CD4-positive, alpha-beta T cell treated with Interleukin-4 for 1 hour (primary cell): ENCODE measurements around the gene RGS14.
"Not testable (repeated sequence)": the region's sequence is repeated elsewhere in the genome, so short reads cannot be mapped to it uniquely, and the experiment has no call there.

Source experiments
- DNase-seq, 2 donors: peaks; one replicate each; pipeline ENCODE4 v3.0.0-alpha.2; 2020 to 2022

RGS14 gene

DNA sequence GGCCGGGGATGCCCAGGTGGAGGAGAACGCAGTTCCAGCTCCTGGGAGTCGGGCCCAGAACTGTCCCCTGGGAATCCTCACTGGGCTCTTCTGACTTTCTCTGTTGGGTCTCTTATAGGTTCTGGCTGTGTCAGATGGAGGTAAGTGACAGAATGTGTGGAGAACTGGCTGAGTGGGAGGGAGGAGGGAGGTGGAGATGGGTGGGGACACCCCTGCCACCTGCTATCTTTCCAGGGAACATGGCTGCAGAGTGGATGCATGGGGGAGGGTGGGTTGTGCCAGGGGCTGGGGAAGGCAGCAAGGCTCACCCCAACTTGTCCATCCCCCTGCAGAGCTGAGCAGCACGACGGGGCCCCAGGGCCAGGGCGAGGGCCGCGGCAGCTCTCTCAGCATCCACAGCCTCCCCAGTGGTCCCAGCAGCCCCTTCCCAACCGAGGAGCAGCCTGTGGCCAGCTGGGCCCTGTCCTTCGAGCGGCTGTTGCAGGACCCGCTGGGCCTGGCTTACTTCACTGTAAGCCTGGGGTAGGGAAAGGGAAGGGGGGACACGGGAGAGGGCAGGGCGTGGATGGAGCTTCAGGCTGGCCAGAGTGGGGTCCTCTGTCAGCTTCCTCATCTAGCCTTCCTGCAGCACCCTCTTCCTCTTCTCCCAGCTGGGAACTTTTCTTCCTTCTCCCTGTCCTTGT lies 8.3 kb downstream of the RGS14 start:
- no peak for DNase-seq

DNA sequence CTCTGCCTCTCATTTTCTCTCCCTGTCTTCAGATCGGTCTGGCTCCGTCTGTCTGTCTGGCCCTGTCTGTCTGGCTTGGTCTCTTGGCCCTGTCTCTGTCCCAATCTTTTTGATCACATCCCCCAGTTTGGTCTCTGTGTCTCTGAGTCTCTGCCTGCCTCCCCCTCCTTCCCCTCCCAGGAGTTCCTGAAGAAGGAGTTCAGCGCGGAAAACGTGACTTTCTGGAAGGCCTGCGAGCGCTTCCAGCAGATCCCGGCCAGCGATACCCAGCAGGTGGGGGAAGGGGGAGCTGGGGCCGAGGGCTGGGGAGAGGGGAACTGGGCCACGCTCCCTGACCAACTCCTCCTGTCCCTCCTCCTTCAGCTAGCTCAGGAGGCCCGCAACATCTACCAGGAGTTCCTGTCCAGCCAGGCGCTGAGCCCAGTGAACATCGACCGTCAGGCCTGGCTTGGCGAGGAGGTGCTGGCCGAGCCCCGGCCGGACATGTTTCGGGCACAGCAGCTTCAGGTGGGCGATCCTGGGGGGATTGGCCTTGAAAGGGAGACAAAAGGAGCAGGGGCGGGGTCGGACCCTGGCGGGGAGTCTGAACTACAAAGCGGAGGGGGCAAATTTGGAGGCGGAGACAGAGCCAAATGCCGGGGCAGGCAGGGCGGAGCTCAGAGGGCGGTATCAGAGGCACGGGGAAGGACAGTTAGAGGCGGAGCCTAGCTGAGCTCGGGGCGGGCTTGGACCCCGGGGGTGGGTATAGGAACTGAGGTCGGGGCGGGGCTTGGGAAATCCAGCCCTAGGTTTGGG lies 9.0 kb downstream of the RGS14 start:
- DNase-seq = no peak

DNA sequence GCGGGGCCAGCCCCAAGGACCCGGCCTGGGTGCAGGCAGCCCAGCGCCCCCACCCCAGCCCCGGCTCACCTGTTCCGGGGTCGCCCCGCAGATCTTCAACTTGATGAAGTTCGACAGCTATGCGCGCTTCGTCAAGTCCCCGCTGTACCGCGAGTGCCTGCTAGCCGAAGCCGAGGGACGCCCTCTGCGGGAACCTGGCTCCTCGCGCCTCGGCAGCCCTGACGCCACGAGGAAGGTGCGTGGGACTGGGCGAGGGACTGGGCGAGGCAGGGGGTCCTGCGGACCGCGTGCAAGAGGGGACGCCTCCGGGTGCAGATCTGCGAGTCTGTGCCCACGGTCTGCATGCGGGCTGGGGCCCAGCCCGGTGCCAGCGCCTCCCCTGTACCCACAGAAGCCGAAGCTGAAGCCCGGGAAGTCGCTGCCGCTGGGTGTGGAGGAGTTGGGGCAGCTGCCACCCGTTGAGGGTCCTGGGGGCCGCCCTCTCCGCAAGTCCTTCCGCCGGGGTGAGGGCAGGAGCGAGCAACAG lies 9.7 kb downstream of the RGS14 start:
- no peak for DNase-seq

DNA sequence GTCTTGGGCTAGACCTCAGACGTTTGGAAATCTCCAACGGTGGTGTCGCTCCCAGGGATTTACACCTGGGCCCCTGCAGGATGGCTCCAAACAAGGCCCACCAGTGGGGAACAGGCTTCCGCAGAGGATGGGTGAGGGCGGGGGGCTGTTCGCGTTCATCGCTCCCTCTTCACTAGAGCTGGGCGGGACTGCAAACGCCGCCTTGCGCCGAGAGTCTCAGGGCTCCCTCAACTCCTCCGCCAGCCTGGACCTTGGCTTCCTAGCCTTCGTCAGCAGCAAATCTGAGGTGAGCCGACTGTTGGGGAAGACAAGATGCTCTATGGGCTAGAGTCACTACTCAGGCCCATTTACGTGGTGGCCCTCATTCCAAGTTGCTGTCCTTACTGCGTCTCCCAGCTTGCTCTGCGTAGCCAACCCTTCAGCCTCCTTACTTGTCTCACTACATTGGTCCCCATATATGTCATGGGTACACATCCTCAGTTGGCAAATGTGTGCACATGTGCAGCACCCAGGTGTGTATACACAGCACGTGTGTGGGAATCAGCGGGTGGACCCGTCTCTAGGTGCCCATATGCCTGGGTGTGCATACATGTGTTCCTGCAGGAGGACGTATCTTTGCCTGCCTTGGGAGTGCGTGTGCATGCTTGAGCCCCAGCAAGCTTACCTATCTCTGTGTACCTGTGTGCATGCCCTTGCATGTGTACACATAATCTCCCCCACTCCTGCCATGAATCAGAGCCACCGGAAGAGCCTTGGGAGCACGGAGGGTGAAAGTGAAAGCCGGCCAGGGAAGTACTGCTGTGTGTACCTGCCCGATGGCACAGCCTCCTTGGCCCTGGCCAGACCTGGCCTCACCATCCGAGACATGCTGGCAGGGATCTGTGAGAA lies 10.5 kb downstream of the RGS14 start:
- DNase-seq = no peak

DNA sequence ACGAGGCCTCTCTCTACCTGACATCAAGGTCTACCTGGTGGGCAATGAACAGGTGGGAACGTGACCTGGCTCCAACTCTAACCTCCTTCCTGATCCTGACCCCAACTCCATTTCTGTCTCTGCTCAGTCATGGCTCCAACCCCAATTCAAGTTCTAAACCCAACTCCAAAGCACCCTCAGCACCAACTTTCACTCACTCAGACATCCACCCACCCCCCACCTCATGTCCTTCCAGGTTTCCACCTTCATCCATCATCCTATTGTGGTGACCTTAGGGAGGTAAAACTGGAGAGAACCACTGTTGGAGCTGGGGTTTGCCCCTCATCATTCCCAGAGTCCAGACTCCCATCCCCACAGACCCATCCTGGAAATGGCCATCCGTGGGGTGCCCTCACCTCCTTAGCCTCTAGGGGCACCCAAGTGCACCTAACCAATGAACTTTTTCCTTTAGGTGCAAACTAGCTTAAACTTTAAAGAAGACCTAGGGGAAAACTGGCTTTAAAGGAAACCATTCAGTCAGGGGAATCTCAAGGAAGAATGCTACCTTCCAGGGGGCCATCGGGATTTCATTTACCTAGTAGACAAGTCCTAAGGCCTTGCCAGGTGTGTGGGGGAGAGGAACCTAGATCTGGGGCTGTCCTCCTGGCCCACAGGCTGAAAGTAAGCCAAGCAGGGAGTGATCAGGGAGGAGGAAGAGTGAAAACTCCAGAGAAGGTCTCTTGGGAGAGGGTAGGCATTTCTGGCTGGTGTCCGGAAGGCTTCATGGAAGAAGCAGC lies 11.3 kb downstream of the RGS14 start:
- DNase-seq = peak in 1 of 2 donors; percentile 40

DNA sequence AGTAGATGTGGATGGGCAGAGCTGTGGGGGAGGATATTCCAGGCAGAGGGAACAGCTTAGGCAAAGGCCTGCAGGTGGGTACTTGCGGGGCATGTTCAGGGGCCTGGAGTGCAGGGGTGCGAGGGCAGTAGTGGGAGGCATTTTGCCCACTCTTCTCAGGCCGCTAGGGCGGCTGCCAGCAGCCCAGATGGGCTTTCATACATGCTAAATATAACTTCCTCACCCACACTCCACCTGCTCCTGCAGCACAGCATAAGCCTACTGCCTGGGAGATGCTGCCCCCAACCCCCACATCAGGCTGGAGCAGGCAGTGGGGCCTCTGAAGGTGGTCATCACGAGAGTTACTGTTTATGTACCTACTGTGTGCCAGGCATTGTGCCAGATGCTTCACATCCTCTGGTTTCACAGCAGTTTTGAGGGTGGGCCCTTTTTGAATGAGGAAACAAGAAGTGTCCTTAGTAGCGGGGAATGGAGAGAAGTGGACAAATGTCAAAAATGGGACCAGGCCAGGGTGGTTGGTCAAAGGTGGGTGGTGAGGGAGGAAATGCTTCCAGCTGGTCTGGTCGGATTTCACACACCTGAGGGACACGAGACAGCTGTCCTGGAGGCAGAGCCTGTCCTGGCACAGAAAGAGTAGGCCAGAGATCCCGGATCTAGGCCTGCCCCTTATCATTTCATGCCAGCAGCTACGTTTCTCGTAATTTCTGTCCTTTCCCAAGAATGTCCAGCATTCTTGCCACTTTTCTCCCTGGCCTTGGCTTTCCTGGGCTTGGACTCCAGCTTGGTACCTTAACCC lies 12.1 kb downstream of the RGS14 start:
- DNase-seq = no peak

DNA sequence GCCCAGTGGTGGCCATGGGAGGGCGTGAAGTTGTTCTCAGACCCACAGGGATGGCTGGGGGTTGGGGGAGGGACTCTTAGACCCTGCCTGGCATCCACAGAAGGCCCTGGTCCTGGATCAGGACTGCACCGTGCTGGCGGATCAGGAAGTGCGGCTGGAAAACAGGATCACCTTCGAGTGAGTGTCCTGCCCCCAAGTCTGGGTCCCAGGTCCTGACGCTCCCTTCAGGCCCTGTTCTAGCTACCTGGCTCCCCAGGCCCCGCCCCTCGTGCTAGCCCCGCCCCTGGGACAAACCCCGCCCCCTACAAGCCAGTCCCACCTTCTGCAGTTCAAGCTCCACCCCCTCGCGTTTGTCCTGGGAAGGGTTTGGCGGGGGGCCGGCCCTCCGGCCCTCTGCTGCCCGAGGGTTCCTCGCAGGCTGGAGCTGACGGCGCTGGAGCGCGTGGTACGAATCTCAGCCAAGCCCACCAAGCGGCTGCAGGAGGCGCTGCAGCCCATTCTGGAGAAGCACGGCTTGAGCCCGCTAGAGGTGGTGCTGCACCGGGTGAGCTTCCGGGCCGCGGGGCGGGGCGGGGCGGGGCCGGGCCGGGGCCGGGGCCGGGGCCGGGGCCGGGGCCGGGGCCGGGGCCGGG lies 12.9 kb downstream of the RGS14 start:
- peak; percentile 50 to 78 for DNase-seq

DNA sequence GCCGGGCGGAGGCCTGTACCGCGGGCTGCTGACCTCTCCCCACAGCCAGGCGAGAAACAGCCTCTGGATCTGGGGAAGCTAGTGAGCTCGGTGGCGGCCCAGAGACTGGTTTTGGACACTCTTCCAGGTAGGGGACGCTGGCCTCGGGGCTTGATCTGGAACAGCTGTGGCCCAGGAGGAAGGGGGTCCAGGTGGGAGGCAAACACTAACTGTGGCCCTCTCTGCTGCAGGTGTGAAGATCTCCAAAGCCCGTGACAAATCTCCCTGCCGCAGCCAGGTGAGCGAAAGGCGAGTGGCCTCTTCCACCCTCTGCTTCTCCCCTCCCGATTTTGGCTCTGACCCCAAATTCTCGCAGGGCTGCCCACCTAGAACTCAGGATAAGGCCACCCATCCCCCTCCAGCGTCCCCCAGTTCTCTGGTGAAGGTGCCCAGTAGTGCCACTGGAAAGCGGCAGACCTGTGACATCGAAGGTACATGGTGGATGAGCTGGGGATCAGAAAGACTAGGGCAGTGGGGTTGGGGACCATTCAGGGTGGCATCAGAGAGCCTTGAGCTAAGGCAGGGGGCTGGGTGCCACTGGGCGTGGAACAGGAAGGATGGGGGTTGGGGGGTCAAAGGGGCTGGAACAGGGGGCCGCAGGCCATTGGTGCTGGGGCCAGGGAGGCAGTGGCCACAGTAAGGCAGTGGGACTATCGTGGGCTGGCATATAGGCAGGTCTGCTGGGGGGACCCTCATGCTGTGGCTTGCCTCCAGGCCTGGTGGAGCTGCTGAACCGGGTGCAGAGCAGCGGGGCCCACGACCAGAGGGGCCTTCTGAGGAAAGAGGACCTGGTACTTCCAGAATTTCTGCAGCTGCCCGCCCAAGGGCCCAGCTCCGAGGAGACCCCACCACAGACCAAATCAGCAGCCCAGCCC lies 13.7 kb downstream of the RGS14 start:
- no peak for DNase-seq

DNA sequence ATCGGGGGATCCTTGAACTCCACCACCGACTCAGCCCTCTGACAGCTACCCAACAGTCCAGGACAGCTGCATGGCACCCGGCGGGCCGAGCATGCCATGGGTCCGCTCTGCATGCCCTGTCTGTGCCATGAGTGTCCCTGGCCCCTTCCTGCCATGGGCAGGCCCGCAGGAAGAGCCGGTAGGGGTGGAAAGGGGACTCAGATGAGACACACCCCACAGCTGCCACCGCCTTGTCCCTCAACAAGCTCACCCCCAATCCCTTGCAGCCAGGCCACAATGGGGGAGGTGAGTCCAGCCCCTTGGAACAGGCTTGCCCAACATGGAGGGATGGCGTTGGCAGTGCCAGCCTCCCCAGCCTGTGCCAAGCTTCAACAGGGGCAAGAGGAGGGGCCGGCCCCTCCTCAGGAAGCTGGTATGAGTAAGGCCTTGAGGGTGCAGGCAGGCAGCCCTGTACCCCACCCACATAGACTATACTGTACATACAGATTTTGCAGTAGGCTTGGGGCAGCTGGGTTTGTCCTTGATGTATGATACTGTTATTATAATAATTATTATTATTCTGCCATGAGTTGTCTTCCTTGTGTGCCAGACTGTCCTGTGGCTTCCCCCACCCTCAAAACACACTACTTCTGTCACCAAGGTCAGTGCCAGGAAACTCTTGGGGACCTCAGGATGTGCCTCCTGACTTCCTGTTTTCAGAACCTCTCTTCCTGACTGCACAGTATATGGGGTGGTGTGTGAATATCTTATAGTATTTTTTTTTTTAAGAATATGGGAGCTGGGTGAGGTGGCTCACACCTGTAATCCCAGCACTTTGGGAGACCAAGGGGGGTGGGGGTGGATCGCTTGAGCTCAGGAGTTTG lies 14.5 kb downstream of the RGS14 start:
- peak in 1 of 2 donors; percentile 33 for DNase-seq

DNA sequence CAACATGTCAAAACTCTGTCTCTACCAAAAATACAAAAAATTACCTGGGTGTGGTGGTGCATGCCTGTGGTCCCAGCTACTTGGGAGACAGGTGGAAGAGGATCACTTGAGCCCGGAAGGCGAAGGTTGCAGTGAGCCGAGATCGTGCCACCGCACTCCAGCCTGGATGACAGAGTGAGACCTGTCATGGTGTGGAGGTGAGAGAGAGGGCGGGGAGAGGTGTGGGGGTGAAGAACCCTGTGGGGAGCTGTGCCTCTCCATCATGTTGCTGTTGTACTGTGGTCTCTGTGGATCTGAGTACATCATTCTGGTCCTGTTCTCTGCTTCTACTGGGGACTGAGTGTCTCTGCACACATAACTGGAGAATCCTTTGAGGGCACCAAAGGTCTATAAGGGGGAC lies 15.2 kb downstream of the RGS14 start:
- peak in 1 of 2 donors; percentile 25 for DNase-seq

DNA sequence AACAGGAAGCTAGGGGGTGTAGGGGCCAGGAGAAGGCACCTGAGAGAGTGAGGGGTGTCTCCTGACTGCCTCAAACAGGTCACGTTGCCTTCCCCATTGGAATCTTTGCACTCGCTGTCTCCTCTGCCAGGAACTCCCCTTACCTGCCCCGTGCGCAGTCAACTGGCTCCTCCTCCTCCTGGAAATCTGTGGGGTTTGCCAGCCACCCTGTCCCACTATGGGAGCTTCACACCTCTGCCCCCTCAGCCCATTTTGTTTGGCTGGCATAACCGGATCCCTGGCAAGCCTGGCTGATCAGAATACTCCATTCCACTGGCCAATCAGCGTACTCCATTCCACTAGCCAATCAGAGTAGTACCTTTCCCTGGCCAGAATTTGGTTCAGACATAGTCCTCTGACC lies 16.1 kb downstream of the RGS14 start:
- no peak for DNase-seq

DNA sequence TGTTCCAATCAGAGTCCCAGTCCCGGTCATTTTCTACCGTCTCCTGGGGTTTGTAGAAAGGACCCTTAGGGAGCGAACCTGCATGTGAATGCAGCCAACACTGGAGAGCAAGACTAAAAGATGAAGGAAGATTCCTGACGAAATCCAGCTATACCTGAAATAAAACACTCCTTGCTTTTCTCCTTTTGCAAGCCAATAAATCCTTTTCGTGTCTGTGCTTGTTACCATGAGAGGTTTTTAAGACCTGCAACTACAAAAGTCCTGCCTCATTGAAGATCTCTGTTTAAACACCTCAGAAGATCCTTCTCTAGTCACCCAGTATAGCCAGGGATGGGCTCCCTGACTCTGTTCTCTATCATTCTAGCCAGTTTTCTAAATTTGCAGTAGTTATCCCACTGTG lies 16.5 kb downstream of the RGS14 start:
- no peak for DNase-seq

DNA sequence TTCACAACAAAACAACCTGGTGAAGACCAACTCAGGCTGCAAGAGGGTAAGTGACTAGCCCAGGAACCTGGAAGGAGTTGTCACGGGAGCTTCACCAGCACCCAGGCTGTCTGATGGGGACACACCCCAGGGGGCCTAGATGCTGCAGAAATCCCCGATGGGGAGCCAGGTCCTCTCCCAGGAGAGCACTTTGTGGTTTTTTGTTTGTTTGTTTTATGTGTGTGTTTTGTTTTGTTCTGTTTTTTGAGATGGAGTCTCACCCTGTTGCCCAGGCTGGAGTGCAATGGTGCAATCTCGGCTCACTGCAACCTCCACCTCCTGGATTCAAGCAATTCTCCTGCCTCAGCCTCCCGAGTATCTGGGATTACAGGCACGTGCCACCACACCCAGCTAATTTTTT lies 17.8 kb downstream of the RGS14 start:
- DNase-seq = not testable (repeated sequence)

DNA sequence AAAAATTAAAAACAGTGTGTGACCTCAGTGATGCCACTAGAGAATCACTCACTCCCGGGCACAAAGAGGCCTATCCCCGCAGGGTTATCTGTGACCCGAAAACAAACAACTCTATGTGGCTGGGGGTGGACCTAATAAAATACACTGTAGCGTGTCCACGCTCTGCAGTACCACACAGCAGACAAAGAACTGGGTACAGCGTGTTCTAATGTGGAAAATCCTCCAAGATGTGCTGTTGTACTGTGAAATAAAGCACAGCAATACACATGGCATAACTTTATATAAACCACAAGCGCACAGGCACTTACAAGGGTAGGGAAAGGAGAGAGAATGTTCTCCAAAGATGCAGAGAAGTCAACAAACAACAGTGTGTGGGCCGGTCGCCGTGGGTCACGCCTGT lies 18.4 kb downstream of the RGS14 start:
- no peak for DNase-seq

DNA sequence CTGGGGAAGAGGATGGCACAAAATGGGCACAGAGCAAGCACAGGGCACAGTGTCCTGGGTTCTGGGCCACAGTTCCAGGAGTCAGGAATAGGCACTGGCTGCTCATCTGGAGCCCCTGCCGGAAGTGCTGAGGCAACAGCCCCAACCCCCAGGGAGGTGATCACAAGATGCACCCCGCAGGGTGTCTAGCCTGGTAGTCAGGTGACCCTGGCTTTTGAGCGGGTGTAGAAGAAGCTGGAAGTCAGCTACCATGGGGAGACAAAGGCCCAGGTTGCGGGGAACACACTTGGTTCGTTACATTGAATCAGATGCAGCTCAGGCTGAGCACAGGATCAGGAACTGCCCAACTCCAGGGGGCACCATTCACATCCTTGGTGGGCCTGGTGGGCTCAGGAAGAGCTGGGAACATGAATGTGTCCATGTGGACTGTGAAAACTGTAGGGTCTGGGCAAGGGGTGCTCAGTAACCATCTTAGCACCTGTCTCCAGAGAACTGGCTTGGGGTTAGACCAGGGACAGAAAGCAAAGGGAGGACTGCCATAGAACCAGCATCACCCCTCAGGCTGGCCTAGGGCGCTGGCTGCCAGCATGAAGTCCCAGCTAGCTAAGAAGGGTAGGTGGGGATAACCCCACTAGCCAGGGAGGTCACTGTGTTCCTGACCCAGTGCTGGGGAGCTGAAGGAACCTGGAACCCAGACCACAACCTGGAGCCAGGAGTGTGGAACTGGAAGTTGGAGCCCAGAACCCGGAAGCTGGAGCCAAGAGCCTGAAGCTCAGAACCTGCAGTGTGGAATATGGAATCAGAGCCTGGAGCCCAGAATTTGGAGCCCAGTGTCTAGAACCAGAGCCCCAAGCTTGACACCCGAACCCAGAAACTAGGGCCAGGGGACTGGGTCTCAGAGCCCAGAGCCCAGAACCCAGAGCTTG lies 20.4 kb downstream of the RGS14 start:
- DNase-seq = no peak

DNA sequence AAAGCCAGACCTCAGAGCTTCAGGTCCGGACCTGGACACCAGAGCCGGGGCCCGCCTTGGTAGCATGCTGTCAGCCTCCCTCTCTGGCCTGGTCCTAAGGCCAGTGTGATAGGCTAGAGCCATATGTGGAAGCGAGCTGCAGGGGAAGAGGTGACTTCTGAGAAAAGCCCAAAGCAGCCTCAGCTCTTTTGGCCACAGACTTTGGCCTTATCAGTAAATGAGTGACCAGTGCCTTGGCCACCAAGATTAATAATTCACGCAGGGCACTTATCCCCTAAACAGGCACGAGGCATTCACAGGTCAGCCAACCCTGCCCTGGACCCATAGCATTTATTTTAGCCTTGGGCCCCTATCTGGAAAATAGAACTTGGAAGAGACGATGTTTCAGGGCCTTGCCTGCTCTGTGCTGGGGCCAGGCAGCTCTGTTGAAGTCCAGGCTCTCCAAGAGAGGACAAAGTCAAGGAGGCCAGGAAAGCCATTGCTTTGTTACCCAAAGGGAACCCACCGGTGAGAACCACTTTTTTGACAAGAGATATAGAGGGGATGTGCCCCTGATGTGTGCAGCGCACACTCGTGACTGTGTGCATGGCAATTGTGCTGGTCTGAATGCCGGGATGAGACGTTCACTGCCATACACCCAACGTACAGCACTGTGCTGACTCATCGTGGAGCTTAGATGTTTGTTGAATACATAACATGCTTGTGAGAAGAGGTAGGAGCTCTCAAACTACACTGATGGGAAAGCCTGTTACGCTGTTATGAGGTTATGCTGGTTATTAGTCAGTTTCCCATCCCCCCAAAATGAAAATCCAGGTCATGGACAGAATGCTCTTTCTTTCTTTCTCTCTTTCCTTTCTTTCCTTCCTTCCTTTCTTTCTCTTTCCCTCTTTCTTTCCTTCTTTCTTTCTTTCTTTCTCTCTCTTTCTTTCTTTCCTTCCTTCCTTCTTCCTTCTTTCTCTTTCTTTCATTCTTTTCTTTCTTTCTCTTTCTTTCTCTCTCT lies 21.5 kb downstream of the RGS14 start:
- no peak for DNase-seq

DNA sequence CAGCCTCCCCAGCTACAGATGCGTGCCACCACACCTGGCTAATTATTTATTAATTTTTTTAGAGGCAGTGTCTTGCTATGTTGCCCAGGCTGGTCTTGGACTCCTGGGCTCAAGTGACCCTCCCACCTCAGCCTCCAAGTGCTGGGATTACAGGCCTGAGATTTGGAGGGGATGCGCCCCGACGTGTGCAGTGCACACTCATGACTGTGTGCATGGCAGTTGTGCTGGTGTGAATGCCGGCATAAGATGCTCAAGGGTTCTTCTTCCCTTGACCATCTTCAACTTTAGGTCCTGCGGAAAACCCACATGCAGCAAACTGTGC lies 23.0 kb downstream of the RGS14 start:
- no peak for DNase-seq
